Right atrium auricular region (tissue), 2 donors: ENCODE data around the gene TAS2R38. TPM values are rescaled to one million over a fixed set of nuclear protein-coding genes. Genes with fewer than 3 reads are reported as not detected.

Experiments
- DNase-seq: peaks from one replicate; pipeline ENCODE4 v3.0.0-alpha.2; 2019; ENCODE audit warnings: low spot score
- H3K27ac ChIP-seq, 2 donors: fragments of 200-600 bp; sonication (generic); 1 replicate in 1 of 2; 2 replicates in 1 of 2; pipeline ENCODE4 v1.5.1; 2016 to 2019
- H3K27me3 ChIP-seq, 2 donors: fragments of 200-600 bp; sonication (generic); one replicate each; pipeline versions ENCODE4 v1.5.1 to v1.6.0; 2017 to 2019
- H3K36me3 ChIP-seq: fragments of 200-600 bp; sonication (generic); one replicate; pipeline ENCODE4 v1.5.1; 2016
- H3K4me1 ChIP-seq, 2 donors: fragments of 200-600 bp; sonication (generic); one replicate each; pipeline versions ENCODE4 v1.5.1 to v1.6.0; 2017 to 2019
- H3K4me3 ChIP-seq, 2 donors: fragments of 200-600 bp; sonication (generic); 1 replicate in 1 of 2; 2 replicates in 1 of 2; pipeline ENCODE4 v1.5.1; 2017 to 2019; ENCODE audit warnings: mild to moderate bottlenecking in 1 of 2, moderate library complexity in 1 of 2
- H3K9me3 ChIP-seq, 2 donors: fragments of 200-600 bp; sonication (generic); one replicate each; pipeline ENCODE4 v1.5.1; 2019
- total RNA-seq, 2 donors: library from RNA; depleted of rRNA; stranded (reverse); fragments of >200 nt; gene quantifications; one replicate each; pipeline ENCODE4 v1.1.0, GENCODE V29; 2016
- TF ChIP-seq, protein P1 (sequence below), 2 donors: fragments of 200-600 bp; sonication (generic); IDR thresholded peaks; one replicate each; pipeline ENCODE4 v1.5.1; 2019; ENCODE audit warnings: antibody characterized with exemption in 2 of 2

TAS2R38 gene
- total RNA-seq, 2 donors from 2014 or later: not detected

DNA sequence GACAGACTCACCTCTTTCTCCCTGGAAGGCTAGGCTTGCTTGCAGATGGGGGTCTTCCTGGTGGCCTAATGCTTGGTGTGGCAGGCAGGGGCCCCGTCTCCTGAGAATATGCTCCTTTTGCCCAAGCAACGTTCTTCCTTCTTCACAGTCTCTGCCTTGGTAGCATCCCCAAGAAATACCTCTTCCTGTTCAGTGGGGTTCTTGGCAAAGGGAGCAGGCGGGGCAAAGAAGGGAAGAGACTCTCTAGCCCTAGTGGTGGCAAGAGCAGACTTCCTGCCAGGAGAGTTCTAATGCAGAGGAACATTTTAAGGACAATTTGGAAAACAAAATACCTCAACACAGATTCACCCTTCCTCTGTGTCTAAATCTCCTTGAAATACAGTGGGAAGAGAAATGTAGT, 26.8 kb downstream of the TAS2R38 start, which contains the start of gene CLEC5A:
TSS of gene CLEC5A (minus strand) at position 179 of the 400 bp plus-strand sequence. CDS start 682 bp downstream, outside the sequence.
- TF ChIP-seq, protein P1, sequence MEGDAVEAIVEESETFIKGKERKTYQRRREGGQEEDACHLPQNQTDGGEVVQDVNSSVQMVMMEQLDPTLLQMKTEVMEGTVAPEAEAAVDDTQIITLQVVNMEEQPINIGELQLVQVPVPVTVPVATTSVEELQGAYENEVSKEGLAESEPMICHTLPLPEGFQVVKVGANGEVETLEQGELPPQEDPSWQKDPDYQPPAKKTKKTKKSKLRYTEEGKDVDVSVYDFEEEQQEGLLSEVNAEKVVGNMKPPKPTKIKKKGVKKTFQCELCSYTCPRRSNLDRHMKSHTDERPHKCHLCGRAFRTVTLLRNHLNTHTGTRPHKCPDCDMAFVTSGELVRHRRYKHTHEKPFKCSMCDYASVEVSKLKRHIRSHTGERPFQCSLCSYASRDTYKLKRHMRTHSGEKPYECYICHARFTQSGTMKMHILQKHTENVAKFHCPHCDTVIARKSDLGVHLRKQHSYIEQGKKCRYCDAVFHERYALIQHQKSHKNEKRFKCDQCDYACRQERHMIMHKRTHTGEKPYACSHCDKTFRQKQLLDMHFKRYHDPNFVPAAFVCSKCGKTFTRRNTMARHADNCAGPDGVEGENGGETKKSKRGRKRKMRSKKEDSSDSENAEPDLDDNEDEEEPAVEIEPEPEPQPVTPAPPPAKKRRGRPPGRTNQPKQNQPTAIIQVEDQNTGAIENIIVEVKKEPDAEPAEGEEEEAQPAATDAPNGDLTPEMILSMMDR (IDR thresholded peaks at IDR 0.05): no peak
- no peaks in the 10 kb centered on the region for H3K36me3 ChIP-seq
- H3K4me1 ChIP-seq: no peaks in the 10 kb centered on the region
- H3K9me3 ChIP-seq: peaks cover 0 to 7% of the 10 kb centered on the region in 2 donors
- H3K27ac ChIP-seq: no peak within 1 kb of the TSS
- DNase-seq: no peak
- H3K4me3 ChIP-seq: no peak within 1 kb of the TSS
- no peaks in the 10 kb centered on the region for H3K27me3 ChIP-seq

DNA sequence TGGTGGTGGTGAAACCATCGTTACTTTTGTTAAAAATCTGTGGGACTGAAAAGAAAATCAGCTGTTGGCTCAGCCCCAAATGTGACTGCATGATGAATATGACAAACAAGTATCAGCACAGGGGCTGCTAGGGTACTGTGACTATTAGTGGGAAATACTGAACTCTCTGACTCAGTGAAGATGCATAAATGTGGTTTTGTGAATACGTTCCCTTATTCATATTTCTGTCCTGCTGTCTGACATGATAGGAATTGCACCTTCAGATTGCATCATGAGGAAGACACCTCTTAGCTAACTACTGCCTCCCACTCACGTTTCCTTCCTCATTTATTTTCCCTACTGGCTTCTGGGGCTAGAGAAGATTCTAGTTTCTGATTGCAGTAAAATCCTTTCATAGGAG, 28.2 kb downstream of the TAS2R38 start:
- no peaks in the 10 kb centered on the region for H3K4me1 ChIP-seq
- H3K9me3 ChIP-seq: peaks cover 0 to 19% of the 10 kb centered on the region in 2 donors
- H3K4me3 ChIP-seq: no peak overlapping the region
- H3K27ac ChIP-seq: no peak overlapping the region
- H3K36me3 ChIP-seq: no peaks in the 10 kb centered on the region
- H3K27me3 ChIP-seq: no peaks in the 10 kb centered on the region
- TF ChIP-seq, protein P1 (IDR thresholded peaks at IDR 0.05): no peak
- no peak for DNase-seq

DNA sequence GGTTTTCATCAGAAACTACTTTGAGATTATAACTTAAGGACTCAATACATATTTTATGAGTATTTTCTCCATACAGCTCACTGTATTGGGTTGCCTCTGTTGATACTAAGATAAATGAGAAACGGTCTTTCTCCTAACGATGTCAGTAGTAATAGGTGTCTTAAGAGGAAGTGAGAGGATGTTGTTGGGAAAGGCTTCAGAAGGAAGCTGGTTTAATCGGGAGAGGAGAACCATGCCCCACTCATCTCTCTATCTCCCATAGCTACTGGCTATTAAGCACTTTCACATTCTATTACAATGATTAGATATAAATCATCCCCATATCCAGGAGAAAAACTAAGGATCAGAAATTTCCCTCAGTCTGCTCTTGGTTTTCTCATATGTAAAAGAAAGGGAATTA, 28.8 kb downstream of the TAS2R38 start:
- peaks cover 0 to 25% of the 10 kb centered on the region in 2 donors for H3K9me3 ChIP-seq
- no peaks in the 10 kb centered on the region for H3K4me1 ChIP-seq
- H3K4me3 ChIP-seq: no peak overlapping the region
- TF ChIP-seq, protein P1 (IDR thresholded peaks at IDR 0.05): no peak
- no peaks in the 10 kb centered on the region for H3K36me3 ChIP-seq
- no peaks in the 10 kb centered on the region for H3K27me3 ChIP-seq
- DNase-seq: no peak
- H3K27ac ChIP-seq: no peak overlapping the region

DNA sequence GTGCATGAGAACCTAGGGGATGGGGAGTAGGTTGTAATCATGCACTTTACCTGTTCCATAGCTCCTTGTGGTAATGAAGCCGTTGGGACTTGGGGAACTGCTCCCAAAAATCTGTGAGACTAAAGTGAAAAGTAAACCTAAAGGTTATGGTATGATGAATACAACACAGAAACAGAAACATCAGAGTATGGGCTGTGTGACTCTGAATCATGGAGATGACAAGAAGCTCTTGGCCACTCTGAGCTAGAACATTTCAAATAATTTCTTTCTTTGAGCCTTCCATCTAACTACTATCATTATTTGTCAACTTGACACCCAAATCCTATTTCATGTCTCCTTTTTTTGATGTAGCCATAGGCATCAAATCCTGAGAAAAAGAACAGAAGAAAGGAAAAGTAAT, 29.7 kb downstream of the TAS2R38 start:
- Histone ChIP-seq H3K27ac (no peak overlapping the region), H3K27me3 (no peaks in the 10 kb centered on the region), H3K4me1 (no peaks in the 10 kb centered on the region), H3K4me3 (no peak overlapping the region), H3K36me3 (no peaks in the 10 kb centered on the region), H3K9me3 (peaks cover 0 to 29% of the 10 kb centered on the region in 2 donors)
- DNase-seq: no peak
- TF ChIP-seq, protein P1 (IDR thresholded peaks at IDR 0.05): no peak

DNA sequence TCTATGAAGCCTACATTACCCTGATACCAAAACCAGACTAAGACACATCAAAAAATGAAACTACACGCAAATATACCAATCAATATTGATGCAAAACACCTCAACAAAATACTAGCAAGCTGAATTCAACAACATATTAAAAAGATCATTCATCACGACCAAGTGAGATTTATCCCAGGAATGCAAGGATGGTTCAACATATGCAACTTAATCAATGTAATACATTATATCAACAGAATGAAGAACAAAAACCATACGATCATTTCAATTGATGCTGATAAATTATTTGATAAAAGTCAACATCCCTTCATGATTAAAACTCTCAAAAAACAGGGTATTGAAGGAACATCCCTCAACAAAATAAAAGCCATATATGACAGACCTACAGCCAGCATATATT, 32.5 kb downstream of the TAS2R38 start:
- H3K27ac ChIP-seq: no peak overlapping the region
- peaks cover 0 to 29% of the 10 kb centered on the region in 2 donors for H3K9me3 ChIP-seq
- H3K27me3 ChIP-seq: no peaks in the 10 kb centered on the region
- no peaks in the 10 kb centered on the region for H3K4me1 ChIP-seq
- H3K36me3 ChIP-seq: no peaks in the 10 kb centered on the region
- TF ChIP-seq, protein P1 (IDR thresholded peaks at IDR 0.05): no peak
- no peak overlapping the region for H3K4me3 ChIP-seq
- no peak for DNase-seq

DNA sequence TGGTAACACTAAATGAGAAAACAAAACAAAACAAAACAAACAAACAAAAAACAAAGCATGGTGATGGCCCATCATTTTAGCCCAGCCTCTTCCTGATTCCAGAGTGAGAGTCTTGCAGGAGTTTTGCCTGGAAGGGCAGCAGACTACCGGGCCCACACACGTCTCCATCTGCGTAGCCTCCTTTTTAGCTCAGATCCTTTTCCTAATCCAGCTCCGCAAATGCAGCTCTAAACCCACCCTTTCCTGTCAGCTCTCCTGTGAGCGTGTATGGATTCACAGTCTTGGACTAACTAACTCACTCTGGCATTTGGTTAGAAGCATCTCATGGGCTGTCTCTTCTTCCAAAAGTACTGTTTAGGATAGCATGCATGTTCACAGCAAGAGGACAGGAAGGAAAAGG, 43.4 kb downstream of the TAS2R38 start:
- no peak overlapping the region for H3K27ac ChIP-seq
- H3K4me1 ChIP-seq: no peaks in the 10 kb centered on the region
- H3K36me3 ChIP-seq: no peaks in the 10 kb centered on the region
- TF ChIP-seq, protein P1 (IDR thresholded peaks at IDR 0.05): no peak
- DNase-seq: no peak
- H3K4me3 ChIP-seq: no peak overlapping the region
- no peaks in the 10 kb centered on the region for H3K27me3 ChIP-seq
- no peaks in the 10 kb centered on the region for H3K9me3 ChIP-seq
